ENCODE data around the gene KRT27. TPM values are rescaled to one million over a fixed set of nuclear protein-coding genes. Genes with fewer than 3 reads are reported as not detected.

Gene KRT27
- total RNA-seq: not detected in 2 replicates

GRCh38 chr17:40782450-40782849, at the start of gene KRT27:
Gene KRT27 (minus strand): TSS chr17:40782550. CDS start chr17:40782493, 57 bp downstream.

DNA sequence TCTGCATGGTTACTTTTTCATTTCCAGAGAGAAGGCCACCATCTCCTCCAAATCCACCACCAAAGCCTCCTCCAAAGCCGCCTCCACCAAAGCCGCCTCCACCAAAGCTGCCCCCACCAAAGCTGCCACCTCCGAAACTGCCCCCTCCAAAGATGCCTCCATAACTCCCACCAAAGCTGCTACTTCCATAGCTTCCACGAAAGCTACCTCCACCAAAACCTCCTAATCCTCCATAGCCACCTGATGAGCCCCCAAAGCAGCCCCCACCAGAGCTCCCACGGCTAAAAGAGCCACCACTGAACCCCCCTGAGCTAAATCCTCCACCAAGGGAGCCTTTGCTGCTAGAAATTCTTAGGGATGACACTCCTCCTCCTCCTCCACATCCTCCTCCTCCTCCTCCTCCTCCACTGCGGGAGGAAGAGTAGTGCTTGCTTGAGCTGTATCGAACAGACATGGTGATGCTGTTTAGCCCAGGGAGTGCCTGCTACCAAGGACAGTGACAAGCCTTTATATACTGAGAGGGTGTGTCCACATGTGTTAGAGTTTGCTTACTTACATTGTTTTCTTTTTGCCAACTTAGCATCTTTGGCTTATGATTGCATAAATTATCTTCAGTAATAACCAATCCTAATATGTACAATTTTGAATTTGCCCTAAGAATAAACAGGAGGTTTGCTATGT, 39.9 kb upstream of the KRT27 start, which contains the start of gene KRT10:
Gene KRT10, minus strand, starts transcription at position 483 of the 681 bp plus-strand sequence. Its CDS starts 29 bp downstream, at position 454.

GRCh38 chr17:40799859-40800258, 17.5 kb upstream of the KRT27 start, which contains the start of gene KRT28:
Gene KRT28 (minus strand): TSS chr17:40799959. CDS start chr17:40799893, 66 bp downstream.

GRCh38 chr17:40772101-40772500, 10.2 kb downstream of the KRT27 start, which contains the start of gene KRT26:
Gene KRT26 (minus strand): TSS chr17:40772201. CDS start chr17:40772113, 88 bp downstream.

GRCh38 chr17:40755231-40755630, 27.1 kb downstream of the KRT27 start, which contains the start of gene KRT25:
Gene KRT25 (minus strand): TSS chr17:40755331. CDS start chr17:40755271, 60 bp downstream.

Other genes with a start within 250 kb of the KRT27 start
- not detected in 2 replicates for gene CCR7, start 217.1 kb downstream of the KRT27 start, total RNA-seq
- gene SMARCE1, start 134.7 kb downstream of the KRT27 start, total RNA-seq: 58.8 and 64.9 TPM in 2 replicates
- gene KRT222, start 117.4 kb downstream of the KRT27 start, total RNA-seq: 0.11 and 0.47 TPM in 2 replicates
- gene KRT24, start 78.8 kb downstream of the KRT27 start, total RNA-seq: not detected in 2 replicates
- not detected in 2 replicates for gene KRT25, start 27.2 kb downstream of the KRT27 start, total RNA-seq
- not detected in 2 replicates for gene KRT26, start 10.3 kb downstream of the KRT27 start, total RNA-seq
- not detected in 2 replicates for gene KRT28, start 17.4 kb upstream of the KRT27 start, total RNA-seq
- 6.3 and 28.4 TPM in 2 replicates for gene KRT10, start 40.1 kb upstream of the KRT27 start, total RNA-seq
- gene KRT12, start 84.7 kb upstream of the KRT27 start, total RNA-seq: not detected in 2 replicates
- gene KRT20, start 102.7 kb upstream of the KRT27 start, total RNA-seq: not detected in 2 replicates
- 1.2 and 2.6 TPM in 2 replicates for gene KRT23, start 155.1 kb upstream of the KRT27 start, total RNA-seq
- not detected in 2 replicates for gene KRT39, start 184.4 kb upstream of the KRT27 start, total RNA-seq
- gene KRT40, start 201.8 kb upstream of the KRT27 start, total RNA-seq: not detected in 2 replicates
- gene KRTAP3-3, start 211.6 kb upstream of the KRT27 start, total RNA-seq: not detected in 2 replicates
- gene KRTAP3-2, start 217.4 kb upstream of the KRT27 start, total RNA-seq: not detected in 2 replicates
- gene KRTAP3-1, start 226.6 kb upstream of the KRT27 start, total RNA-seq: not detected in 2 replicates
- gene KRTAP1-5, start 244.7 kb upstream of the KRT27 start, total RNA-seq: not detected in 2 replicates
- gene KRTAP1-4, start 247.6 kb upstream of the KRT27 start, total RNA-seq: not detected in 2 replicates

All from hair follicular keratinocyte (primary cell).